ENCODE measurements around the gene PTPN11.

The PTPN11 gene

DNA sequence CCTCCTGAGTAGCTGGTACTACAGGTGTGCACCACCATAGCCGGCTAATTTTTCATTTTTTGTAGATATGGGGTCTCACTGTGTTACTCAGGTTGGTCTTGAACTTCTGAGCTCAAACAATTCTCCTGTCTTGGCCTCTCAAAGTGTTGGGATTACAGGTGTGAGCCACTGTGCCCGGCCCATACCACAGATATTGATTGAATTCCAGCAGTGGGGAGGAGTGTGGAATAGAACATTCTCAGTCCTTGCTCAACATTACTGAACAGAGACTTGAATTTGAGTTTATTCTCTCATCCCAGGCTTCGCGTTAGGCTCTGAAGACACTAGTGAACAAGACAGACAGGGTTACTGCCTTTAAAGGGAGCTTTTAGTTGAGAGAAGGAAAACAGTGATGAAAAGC lies 39.6 kb downstream of the PTPN11 start:
- H3K9me3 ChIP-seq (ENCODE audit: low read length): no peaks in the 10 kb centered on the region
- H3K27me3 ChIP-seq (ENCODE audit: control insufficient read depth in 1 of 2, insufficient read depth in 2 of 2, low read length in 2 of 2): no peaks in the 10 kb centered on the region
- no peak overlapping the region for H3K9ac ChIP-seq (ENCODE audit: low read length)
- no peaks in the 10 kb centered on the region for H3K4me1 ChIP-seq (ENCODE audit: insufficient read depth, low read length)
- no peak overlapping the region for H3K4me3 ChIP-seq (ENCODE audit: low read depth in 1 of 2, low read length in 2 of 2)
- peaks cover 45% of the 10 kb centered on the region for H3K36me3 ChIP-seq (ENCODE audit: insufficient read depth, low read length)
- H3K27ac ChIP-seq (ENCODE audit: low read depth, low read length): no peak overlapping the region

DNA sequence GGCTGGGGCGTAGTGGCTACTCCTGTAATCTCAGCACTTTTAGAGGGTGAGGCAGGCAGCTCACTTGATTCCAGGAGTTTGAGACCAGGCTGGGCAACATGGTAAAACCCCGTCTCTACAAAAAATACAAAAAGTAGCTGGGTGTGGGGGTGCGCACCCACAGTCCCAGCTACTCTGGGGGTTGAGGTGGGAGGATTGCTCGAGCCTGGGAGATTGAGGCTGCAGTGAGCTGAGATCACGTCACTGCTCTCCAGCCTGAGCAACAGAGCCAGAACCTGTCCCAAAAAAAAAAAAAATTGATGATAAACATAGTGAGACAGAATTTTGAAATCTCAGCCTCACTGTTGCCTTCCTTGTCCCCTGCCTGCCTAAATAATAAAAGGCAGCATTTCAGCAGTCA lies 40.0 kb downstream of the PTPN11 start:
- Histone ChIP-seq H3K27me3 (ENCODE audit: control insufficient read depth in 1 of 2, insufficient read depth in 2 of 2, low read length in 2 of 2) (no peaks in the 10 kb centered on the region), H3K9me3 (ENCODE audit: low read length) (no peaks in the 10 kb centered on the region), H3K36me3 (ENCODE audit: insufficient read depth, low read length) (peaks cover 45% of the 10 kb centered on the region), H3K4me1 (ENCODE audit: insufficient read depth, low read length) (no peaks in the 10 kb centered on the region), H3K4me3 (ENCODE audit: low read depth in 1 of 2, low read length in 2 of 2) (no peak overlapping the region), H3K27ac (ENCODE audit: low read depth, low read length) (no peak overlapping the region), H3K9ac (ENCODE audit: low read length) (no peak overlapping the region)

GRCh38 chr12:112463478-112463877 lies 44.7 kb downstream of the PTPN11 start:
- H3K27me3 ChIP-seq (ENCODE audit: control insufficient read depth in 1 of 2, insufficient read depth in 2 of 2, low read length in 2 of 2): no peaks in the 10 kb centered on the region
- peaks cover 10% of the 10 kb centered on the region for H3K36me3 ChIP-seq (ENCODE audit: insufficient read depth, low read length)
- H3K4me3 ChIP-seq (ENCODE audit: low read depth in 1 of 2, low read length in 2 of 2): no peak overlapping the region

DNA sequence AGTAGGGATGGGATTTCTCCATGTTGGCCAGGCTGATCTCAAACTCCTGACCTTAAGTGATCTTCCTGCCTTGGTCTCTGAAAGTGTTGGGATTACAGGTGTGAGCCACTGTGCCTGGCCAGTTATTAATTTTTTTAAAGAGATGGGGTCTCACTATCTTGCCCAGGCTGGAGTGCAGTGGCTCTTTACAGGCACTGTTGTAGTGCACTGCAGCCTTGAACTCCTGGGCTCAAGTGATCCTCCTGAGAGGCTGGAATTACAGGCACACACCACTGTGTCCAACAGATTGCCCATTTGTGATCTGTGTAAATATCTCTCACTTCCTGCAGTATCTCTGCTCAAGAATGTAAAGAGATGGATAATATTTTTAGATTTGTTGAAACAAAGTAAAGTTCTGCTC lies 45.9 kb downstream of the PTPN11 start:
- no peaks in the 10 kb centered on the region for H3K27me3 ChIP-seq (ENCODE audit: control insufficient read depth in 1 of 2, insufficient read depth in 2 of 2, low read length in 2 of 2)
- H3K4me3 ChIP-seq (ENCODE audit: low read depth in 1 of 2, low read length in 2 of 2): no peak overlapping the region
- no peak overlapping the region for H3K27ac ChIP-seq (ENCODE audit: low read depth, low read length)
- peaks cover 4% of the 10 kb centered on the region for H3K36me3 ChIP-seq (ENCODE audit: insufficient read depth, low read length)
- no peak overlapping the region for H3K9ac ChIP-seq (ENCODE audit: low read length)
- H3K4me1 ChIP-seq (ENCODE audit: insufficient read depth, low read length): no peaks in the 10 kb centered on the region
- H3K9me3 ChIP-seq (ENCODE audit: low read length): no peaks in the 10 kb centered on the region

More at GRCh38 chr12:112463478-112463877, 44.7 kb downstream of the PTPN11 start:
- no peak overlapping the region for H3K9ac ChIP-seq (ENCODE audit: low read length)
- no peak overlapping the region for H3K27ac ChIP-seq (ENCODE audit: low read depth, low read length)
- H3K9me3 ChIP-seq (ENCODE audit: low read length): no peaks in the 10 kb centered on the region
- H3K4me1 ChIP-seq (ENCODE audit: insufficient read depth, low read length): no peaks in the 10 kb centered on the region

GRCh38 chr12:112466011-112466422 lies 47.3 kb downstream of the PTPN11 start:
- H3K9ac ChIP-seq (ENCODE audit: low read length): no peak overlapping the region
- H3K36me3 ChIP-seq (ENCODE audit: insufficient read depth, low read length): peaks cover 4% of the 10 kb centered on the region
- no peaks in the 10 kb centered on the region for H3K27me3 ChIP-seq (ENCODE audit: control insufficient read depth in 1 of 2, insufficient read depth in 2 of 2, low read length in 2 of 2)

GRCh38 chr12:112466835-112467234 lies 48.1 kb downstream of the PTPN11 start:
- Histone ChIP-seq H3K36me3 (ENCODE audit: insufficient read depth, low read length) (peaks cover 4% of the 10 kb centered on the region), H3K4me3 (ENCODE audit: low read depth in 1 of 2, low read length in 2 of 2) (no peak overlapping the region), H3K4me1 (ENCODE audit: insufficient read depth, low read length) (no peaks in the 10 kb centered on the region), H3K9ac (ENCODE audit: low read length) (no peak overlapping the region), H3K27ac (ENCODE audit: low read depth, low read length) (no peak overlapping the region), H3K27me3 (ENCODE audit: control insufficient read depth in 1 of 2, insufficient read depth in 2 of 2, low read length in 2 of 2) (no peaks in the 10 kb centered on the region), H3K9me3 (ENCODE audit: low read length) (no peaks in the 10 kb centered on the region)

More at GRCh38 chr12:112466011-112466422, 47.3 kb downstream of the PTPN11 start:
- H3K4me3 ChIP-seq (ENCODE audit: low read depth in 1 of 2, low read length in 2 of 2): no peak overlapping the region
- H3K4me1 ChIP-seq (ENCODE audit: insufficient read depth, low read length): no peaks in the 10 kb centered on the region
- no peak overlapping the region for H3K27ac ChIP-seq (ENCODE audit: low read depth, low read length)
- no peaks in the 10 kb centered on the region for H3K9me3 ChIP-seq (ENCODE audit: low read length)

DNA sequence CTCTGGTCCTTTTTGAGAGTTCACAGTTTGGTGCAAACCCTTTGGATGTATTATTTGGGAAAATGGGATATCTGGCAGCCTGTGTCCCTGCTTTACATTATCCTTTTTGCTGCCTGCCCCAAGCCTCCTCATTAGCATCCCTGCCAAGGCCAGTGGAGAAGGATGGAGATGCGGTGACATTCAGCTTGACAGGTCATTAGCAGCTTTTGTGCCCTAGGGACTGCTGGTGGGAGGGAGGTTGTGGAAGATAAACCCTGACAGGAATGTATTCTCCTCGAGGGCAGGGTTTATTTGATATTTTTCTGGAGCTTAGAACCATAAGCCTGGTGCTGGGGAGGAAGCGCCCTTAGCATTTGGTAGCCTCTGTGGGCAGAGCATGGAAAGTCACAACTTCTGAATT lies 49.3 kb downstream of the PTPN11 start:
- Histone ChIP-seq H3K36me3 (ENCODE audit: insufficient read depth, low read length) (peaks cover 8% of the 10 kb centered on the region), H3K4me1 (ENCODE audit: insufficient read depth, low read length) (no peaks in the 10 kb centered on the region), H3K4me3 (ENCODE audit: low read depth in 1 of 2, low read length in 2 of 2) (no peak overlapping the region), H3K9ac (ENCODE audit: low read length) (no peak overlapping the region), H3K27ac (ENCODE audit: low read depth, low read length) (no peak overlapping the region), H3K9me3 (ENCODE audit: low read length) (no peaks in the 10 kb centered on the region), H3K27me3 (ENCODE audit: control insufficient read depth in 1 of 2, insufficient read depth in 2 of 2, low read length in 2 of 2) (no peaks in the 10 kb centered on the region)

DNA sequence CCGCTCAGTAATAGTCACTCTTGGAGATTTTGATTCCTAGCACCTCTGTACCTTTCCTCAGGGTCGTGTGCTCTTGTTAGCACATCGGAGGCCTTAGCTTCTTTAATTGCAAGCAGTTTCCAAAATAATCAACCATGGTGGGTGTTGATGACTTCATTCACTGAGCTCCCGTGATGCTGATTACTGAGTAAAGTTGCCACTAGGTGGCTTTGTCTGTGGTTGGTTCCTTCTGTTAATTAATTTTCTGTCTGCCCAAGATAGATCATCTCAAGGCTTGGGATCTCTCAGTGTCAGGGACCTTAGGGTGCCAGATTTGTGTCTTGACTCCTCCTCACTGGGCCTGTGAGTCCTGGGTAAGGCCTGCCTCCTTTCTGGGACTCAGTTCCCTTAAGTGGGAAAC lies 54.3 kb downstream of the PTPN11 start:
- Histone ChIP-seq H3K9me3 (ENCODE audit: low read length) (no peaks in the 10 kb centered on the region), H3K4me3 (ENCODE audit: low read depth in 1 of 2, low read length in 2 of 2) (no peak overlapping the region), H3K36me3 (ENCODE audit: insufficient read depth, low read length) (peaks cover 31% of the 10 kb centered on the region), H3K4me1 (ENCODE audit: insufficient read depth, low read length) (no peaks in the 10 kb centered on the region), H3K27me3 (ENCODE audit: control insufficient read depth in 1 of 2, insufficient read depth in 2 of 2, low read length in 2 of 2) (no peaks in the 10 kb centered on the region), H3K9ac (ENCODE audit: low read length) (no peak overlapping the region), H3K27ac (ENCODE audit: low read depth, low read length) (no peak overlapping the region)

DNA sequence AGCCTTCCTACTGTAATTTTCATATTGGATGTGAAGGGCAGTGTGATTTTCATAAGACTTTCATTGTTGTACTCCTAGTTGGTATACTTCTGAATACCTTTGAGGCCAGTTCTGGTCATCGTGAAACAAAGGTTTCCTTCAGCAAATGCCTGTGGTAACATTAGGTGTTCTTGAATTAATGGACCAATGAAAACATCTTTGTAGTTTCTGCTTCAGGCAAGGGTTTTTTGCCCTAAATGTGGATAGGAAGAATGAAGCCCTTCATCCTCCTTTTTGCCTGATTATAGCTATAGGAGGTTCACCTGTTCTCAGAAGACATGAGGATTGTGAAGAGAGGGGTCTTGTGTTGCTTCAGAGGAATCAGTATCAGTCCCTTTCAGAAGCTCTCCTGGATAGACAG lies 60.7 kb downstream of the PTPN11 start:
- Histone ChIP-seq H3K27ac (ENCODE audit: low read depth, low read length) (no peak overlapping the region), H3K4me1 (ENCODE audit: insufficient read depth, low read length) (no peaks in the 10 kb centered on the region), H3K4me3 (ENCODE audit: low read depth in 1 of 2, low read length in 2 of 2) (no peak overlapping the region), H3K9me3 (ENCODE audit: low read length) (no peaks in the 10 kb centered on the region), H3K9ac (ENCODE audit: low read length) (no peak overlapping the region), H3K36me3 (ENCODE audit: insufficient read depth, low read length) (peaks cover 63% of the 10 kb centered on the region), H3K27me3 (ENCODE audit: control insufficient read depth in 1 of 2, insufficient read depth in 2 of 2, low read length in 2 of 2) (no peaks in the 10 kb centered on the region)

DNA sequence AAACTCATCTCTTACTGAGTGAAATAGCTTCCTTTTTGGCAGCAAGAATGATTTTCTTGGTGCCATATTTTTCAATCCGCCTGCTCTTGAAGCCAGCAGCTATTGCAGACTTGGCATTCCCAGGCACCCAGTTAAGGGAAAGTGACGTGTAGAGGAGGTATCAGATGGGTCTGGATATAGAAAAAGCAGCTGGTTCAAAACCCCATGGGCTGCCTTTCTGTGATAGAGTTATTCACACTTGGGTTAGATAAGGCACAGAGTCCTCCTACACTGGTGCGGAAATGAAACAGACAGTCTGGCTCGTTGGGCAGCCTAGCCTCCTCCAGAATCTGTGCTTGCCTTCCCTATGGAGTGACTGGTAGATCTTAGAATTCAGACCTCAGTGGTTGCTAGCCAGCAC lies 62.2 kb downstream of the PTPN11 start:
- no peak overlapping the region for H3K27ac ChIP-seq (ENCODE audit: low read depth, low read length)
- H3K36me3 ChIP-seq (ENCODE audit: insufficient read depth, low read length): peaks cover 51% of the 10 kb centered on the region

DNA sequence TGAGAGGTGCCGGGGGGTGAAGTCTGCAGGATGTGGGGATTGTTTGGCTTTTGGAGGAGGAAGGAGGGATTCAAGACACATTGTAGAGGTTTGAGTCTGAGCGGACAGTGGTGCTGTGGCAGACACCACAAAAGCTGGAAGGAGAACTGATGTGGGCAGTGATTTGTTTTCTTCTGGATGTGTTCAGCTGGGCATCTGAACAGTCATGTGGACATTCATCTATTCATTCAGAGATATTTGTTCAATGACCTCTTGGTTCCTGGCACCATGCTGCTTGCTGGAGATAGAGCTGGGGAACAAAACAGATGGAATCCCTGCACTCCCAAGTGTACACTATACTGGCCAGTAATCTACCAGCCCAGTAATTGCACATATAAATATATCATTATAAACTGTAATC lies 64.0 kb downstream of the PTPN11 start:
- Histone ChIP-seq H3K36me3 (ENCODE audit: insufficient read depth, low read length) (peaks cover 55% of the 10 kb centered on the region), H3K27ac (ENCODE audit: low read depth, low read length) (no peak overlapping the region), H3K9ac (ENCODE audit: low read length) (no peak overlapping the region), H3K27me3 (ENCODE audit: control insufficient read depth in 1 of 2, insufficient read depth in 2 of 2, low read length in 2 of 2) (no peaks in the 10 kb centered on the region), H3K4me1 (ENCODE audit: insufficient read depth, low read length) (no peaks in the 10 kb centered on the region), H3K4me3 (ENCODE audit: low read depth in 1 of 2, low read length in 2 of 2) (no peak overlapping the region), H3K9me3 (ENCODE audit: low read length) (no peaks in the 10 kb centered on the region)

More for the DNA sequence above, 62.2 kb downstream of the PTPN11 start:
- no peaks in the 10 kb centered on the region for H3K4me1 ChIP-seq (ENCODE audit: insufficient read depth, low read length)
- no peaks in the 10 kb centered on the region for H3K9me3 ChIP-seq (ENCODE audit: low read length)
- no peak overlapping the region for H3K9ac ChIP-seq (ENCODE audit: low read length)
- H3K27me3 ChIP-seq (ENCODE audit: control insufficient read depth in 1 of 2, insufficient read depth in 2 of 2, low read length in 2 of 2): no peaks in the 10 kb centered on the region
- no peak overlapping the region for H3K4me3 ChIP-seq (ENCODE audit: low read depth in 1 of 2, low read length in 2 of 2)

DNA sequence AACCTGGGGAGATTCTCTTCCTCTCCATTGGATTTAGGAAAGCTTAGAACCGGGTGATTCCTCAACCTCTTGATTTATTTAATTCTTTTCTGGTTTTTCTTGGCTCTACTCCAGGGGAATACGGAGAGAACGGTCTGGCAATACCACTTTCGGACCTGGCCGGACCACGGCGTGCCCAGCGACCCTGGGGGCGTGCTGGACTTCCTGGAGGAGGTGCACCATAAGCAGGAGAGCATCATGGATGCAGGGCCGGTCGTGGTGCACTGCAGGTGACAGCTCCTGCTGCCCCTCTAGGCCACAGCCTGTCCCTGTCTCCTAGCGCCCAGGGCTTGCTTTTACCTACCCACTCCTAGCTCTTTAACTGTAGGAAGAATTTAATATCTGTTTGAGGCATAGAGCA lies 67.6 kb downstream of the PTPN11 start:
- Histone ChIP-seq H3K36me3 (ENCODE audit: insufficient read depth, low read length) (peaks cover 57% of the 10 kb centered on the region), H3K4me1 (ENCODE audit: insufficient read depth, low read length) (no peaks in the 10 kb centered on the region), H3K27ac (ENCODE audit: low read depth, low read length) (no peak overlapping the region), H3K27me3 (ENCODE audit: control insufficient read depth in 1 of 2, insufficient read depth in 2 of 2, low read length in 2 of 2) (no peaks in the 10 kb centered on the region), H3K9me3 (ENCODE audit: low read length) (no peaks in the 10 kb centered on the region), H3K9ac (ENCODE audit: low read length) (no peak overlapping the region), H3K4me3 (ENCODE audit: low read depth in 1 of 2, low read length in 2 of 2) (no peak overlapping the region)

All from muscle layer of colon (tissue), 2 donors.